Stimulated activated CD4-positive, alpha-beta T cell treated with anti-CD3 and anti-CD28 coated beads, Interleukin-2, amount 100 ng/mL, for 24 hours (primary cell): Measurements from ENCODE around the gene PDGFB.
"Not testable (repeated sequence)": the region's sequence is repeated elsewhere in the genome, so short reads cannot be mapped to it uniquely, and the experiment has no call there.

Experiments
- DNase-seq, 2 donors: peaks; one replicate each; pipeline ENCODE4 v3.0.0-alpha.2; 2020

The PDGFB gene

GRCh38 chr22:39223091-39223710 is 21.6 kb downstream of the PDGFB start:
- no peak for DNase-seq

GRCh38 chr22:39221999-39222686 is 22.6 kb downstream of the PDGFB start:
- DNase-seq = no peak

GRCh38 chr22:39220890-39221850 is 23.6 kb downstream of the PDGFB start:
- DNase-seq = no peak

- no peak for DNase-seq
These were observed 24.3 kb downstream of the PDGFB start for GRCh38 chr22:39220450-39220849.

GRCh38 chr22:39219071-39220039 is 25.4 kb downstream of the PDGFB start:
- DNase-seq = no peak

GRCh38 chr22:39218432-39218831 is 26.4 kb downstream of the PDGFB start:
- not testable (repeated sequence) for DNase-seq

- no peak for DNase-seq
These were observed 28.7 kb downstream of the PDGFB start for GRCh38 chr22:39216143-39216490.

GRCh38 chr22:39215426-39216142 is 29.2 kb downstream of the PDGFB start:
- DNase-seq = no peak

- no peak for DNase-seq
These were observed 29.7 kb downstream of the PDGFB start for GRCh38 chr22:39215070-39215396.

- no peak for DNase-seq
These were observed 30.3 kb downstream of the PDGFB start for GRCh38 chr22:39214383-39215069.

GRCh38 chr22:39214006-39214382 is 30.8 kb downstream of the PDGFB start:
- DNase-seq = no peak

GRCh38 chr22:39212721-39213376 is 31.9 kb downstream of the PDGFB start:
- DNase-seq = no peak

GRCh38 chr22:39209756-39210155 is 35.0 kb downstream of the PDGFB start:
- no peak for DNase-seq

GRCh38 chr22:39208013-39208680 is 36.6 kb downstream of the PDGFB start:
- DNase-seq = no peak

GRCh38 chr22:39207141-39208012 is 37.4 kb downstream of the PDGFB start:
- no peak for DNase-seq

- no peak for DNase-seq
These were observed 38.3 kb downstream of the PDGFB start for GRCh38 chr22:39206491-39206890.

- peak in 1 of 2 donors; percentile 15 for DNase-seq
These were observed 39.3 kb downstream of the PDGFB start for GRCh38 chr22:39205344-39206021.

- no peak for DNase-seq
These were observed 40.6 kb downstream of the PDGFB start for GRCh38 chr22:39204216-39204615.

GRCh38 chr22:39197578-39197977 is 47.2 kb downstream of the PDGFB start:
- no peak for DNase-seq
